K562 (cell line): ENCODE data around the gene SEMA6D. TPM values are rescaled to one million over a fixed set of nuclear protein-coding genes. Genes with fewer than 3 reads are reported as not detected.

ENCODE experiments used
- ATAC-seq: fragments of 200-7000 bp; cut with Tn5 transposase; 3 replicates; pipeline ENCODE4 v1.9.1; 2020; ENCODE audit warnings: moderate library complexity
- BruUV-seq: library from RNA; stranded (reverse); fragments of 400-500 nt; replicated peaks from 2 replicates; lab custom pipeline; 2021; lab: Mats Ljungman, UMichigan
- CTCF ChIA-PET: fragments of 300-600 bp; formaldehyde crosslinking; extraction: SDS; loops from one replicate; lab custom pipeline; 2021; ENCODE audit warnings: low intra/inter-chr PET ratio; lab: Yijun Ruan, JAX
- POLR2A ChIA-PET: fragments of 300-600, 350-650 bp; sonication (Branson Sonifier 250); formaldehyde crosslinking; extraction: SDS; loops from one replicate; lab custom pipeline; 2021; ENCODE audit warnings: antibody characterized with exemption, inconsistent platforms; lab: Yijun Ruan, JAX
- DNase-seq, 4 experiments: peaks; one replicate each; pipeline versions ENCODE4 v3.0.0 to v3.0.0-alpha.2; 2011 to 2018; ENCODE audit warnings: low spot score in 3 of 4, mixed read lengths in 3 of 4; ENCODE audit errors: extremely low read depth in 1 of 4
- FAIRE-seq: peaks from 2 replicates; lab custom pipeline; 2011; peaks lifted over from hg19 to GRCh38; lab: Jason Lieb, UNC
- H2AFZ ChIP-seq: 2 replicates; pipeline ENCODE4 v1.6.0; 2011; ENCODE audit warnings: low read depth, low read length, control low read depth, inconsistent platforms
- H3K27ac ChIP-seq: fragments of 200-600 bp; 3 replicates; pipeline ENCODE4 v1.8.0; 2011; ENCODE audit warnings: low read depth, mild to moderate bottlenecking, control low read depth, inconsistent platforms, low read length, moderate library complexity, mixed read lengths; ENCODE audit errors: extremely low read depth
- H3K27me3 ChIP-seq, 2 experiments: fragments of 300-600 bp in 1 of 2; 2 replicates in 1 of 2; 3 replicates in 1 of 2; pipeline versions ENCODE4 v1.6.0 to v1.8.0; 2011; ENCODE audit warnings: inconsistent platforms in 2 of 2, low read length in 2 of 2, mild to moderate bottlenecking in 1 of 2, mixed read lengths in 1 of 2, moderate library complexity in 1 of 2; ENCODE audit not compliant: control insufficient read depth in 2 of 2, insufficient read depth in 2 of 2
- H3K36me3 ChIP-seq: fragments of 300-600 bp; 3 replicates; pipeline ENCODE4 v1.8.0; 2011; ENCODE audit warnings: mild to moderate bottlenecking, low read length, inconsistent platforms; ENCODE audit not compliant: control insufficient read depth, insufficient read depth
- H3K4me1 ChIP-seq, 2 experiments: fragments of 200-600 bp in 1 of 2; replicated peaks in 1 of 2; 2 replicates in 1 of 2; 3 replicates in 1 of 2; pipeline versions ENCODE4 v1.5.1 to v1.8.0; 2011; ENCODE audit warnings: inconsistent platforms in 2 of 2, low read length in 2 of 2, mild to moderate bottlenecking in 1 of 2, mixed read lengths in 1 of 2, moderate library complexity in 1 of 2; ENCODE audit not compliant: control insufficient read depth in 2 of 2, insufficient read depth in 2 of 2
- H3K4me2 ChIP-seq: 2 replicates; pipeline ENCODE4 v1.6.1; 2011; ENCODE audit warnings: low read length, control low read depth, inconsistent platforms, mixed read lengths; ENCODE audit not compliant: insufficient read depth
- H3K4me3 ChIP-seq: fragments of 200-600 bp; sonication (generic), shearing (Covaris generic); 2 replicates; pipeline ENCODE4 v1.5.1; 2016; ENCODE audit warnings: control low read depth, inconsistent platforms
- H3K79me2 ChIP-seq: fragments of 200-600 bp; 3 replicates; pipeline ENCODE4 v1.8.0; 2011; ENCODE audit warnings: low read length, inconsistent platforms; ENCODE audit not compliant: control insufficient read depth, insufficient read depth
- H3K9ac ChIP-seq, 2 experiments: 2 replicates each; pipeline versions ENCODE4 v1.6.0 to v1.6.1; 2011; ENCODE audit warnings: low read depth in 2 of 2, low read length in 2 of 2, control low read depth in 1 of 2, inconsistent platforms in 1 of 2, mild to moderate bottlenecking in 1 of 2, mixed read lengths in 1 of 2; ENCODE audit not compliant: insufficient read depth in 1 of 2
- H3K9me1 ChIP-seq: one replicate; pipeline ENCODE4 v1.6.0; 2011; ENCODE audit warnings: inconsistent platforms, mild to moderate bottlenecking, low read length, moderate library complexity; ENCODE audit not compliant: control insufficient read depth, insufficient read depth
- H3K9me3 ChIP-seq: replicated peaks from 2 replicates; pipeline ENCODE4 v1.5.1; 2011; ENCODE audit warnings: low read depth, low read length, inconsistent platforms; ENCODE audit not compliant: control insufficient read depth, insufficient read depth
- H4K20me1 ChIP-seq: replicated peaks from 2 replicates; pipeline ENCODE4 v1.6.1; 2011; ENCODE audit warnings: low read length, inconsistent platforms, mixed read lengths; ENCODE audit not compliant: control insufficient read depth, insufficient read depth
- ARHGAP35 ChIP-seq: fragments of 450-650 bp; IDR thresholded peaks from 2 replicates; pipeline ENCODE4 v1.6.1; 2018; ENCODE audit not compliant: partially characterized antibody
- ATF1 ChIP-seq, 2 experiments: fragments of 450-650 bp in 1 of 2; IDR thresholded peaks; 2 replicates each; pipeline ENCODE4 v1.6.1; 2016; ENCODE audit warnings: missing compliant biosample characterization in 1 of 2, missing genetic modification characterization in 1 of 2
- HDGF ChIP-seq: fragments of 450-650 bp; IDR thresholded peaks from 2 replicates; pipeline ENCODE4 v1.6.1; 2016
- PBX2 ChIP-seq, 2 experiments: IDR thresholded peaks in 1 of 2; conservative IDR thresholded peaks in 1 of 2; 2 replicates each; pipeline ENCODE4 v1.6.1; 2016; ENCODE audit warnings: low read depth in 2 of 2, mild to moderate bottlenecking in 1 of 2, missing compliant biosample characterization in 1 of 2, missing genetic modification characterization in 1 of 2, moderate library complexity in 1 of 2
- PHF21A ChIP-seq: fragments of 450-650 bp; IDR thresholded peaks from 2 replicates; pipeline ENCODE4 v1.6.1; 2017; ENCODE audit warnings: low read depth, borderline replicate concordance
- ZNF165 ChIP-seq: fragments of 250-450 bp; sonication (Bioruptor Pico); IDR thresholded peaks from 2 replicates; pipeline ENCODE4 v1.4.0; 2020; ENCODE audit warnings: borderline replicate concordance
- ZNF668 ChIP-seq: fragments of 250-450 bp; sonication (Bioruptor Pico); IDR thresholded peaks from 2 replicates; pipeline ENCODE4 v1.8.0; 2022; ENCODE audit warnings: mild to moderate bottlenecking, inconsistent platforms
- ZNF696 ChIP-seq: fragments of 250-450 bp; sonication (Bioruptor Pico); conservative IDR thresholded peaks from 2 replicates; pipeline ENCODE4 v1.4.0; 2020; ENCODE audit warnings: mild to moderate bottlenecking, moderate library complexity
- ZNF699 ChIP-seq: fragments of 250-450 bp; sonication (Bioruptor Pico); IDR thresholded peaks from 2 replicates; pipeline ENCODE4 v1.8.0; 2021; ENCODE audit warnings: mild to moderate bottlenecking, moderate library complexity; ENCODE audit not compliant: insufficient replicate concordance
- in situ Hi-C: fragments of 300-500 bp; cut with MboI; formaldehyde crosslinking; loops from 4 replicates; pipeline ENCODE4 v1.15.0; 2018; ENCODE audit warnings: inconsistent platforms, mixed read lengths
- intact Hi-C: fragments of 100-400 bp; cut with micrococcal nuclease; formaldehyde crosslinking; loops from 2 replicates; pipeline ENCODE4 v1.14.2; 2022
- polyA plus RNA-seq, 8 experiments: library from polyadenylated mRNA; depleted of rRNA in 4 of 8; stranded (reverse) in 5 of 8; unstranded in 3 of 8; fragments of >200 nt; fragmentation: Nextera tagmentation in 2 of 8; fragmentation: Illumina TruSeq in 1 of 8; extraction: Ambion mirVana in 2 of 8; extraction: Trizol in 1 of 8; gene quantifications; 2 replicates each; pipeline versions ENCODE4 v1.2.1 to v1.2.3, GENCODE V29; 2011 to 2014; ENCODE audit warnings: inconsistent platforms in 1 of 8, missing spikeins in 1 of 8
- total RNA-seq, 7 experiments: library from RNA; depleted of rRNA in 6 of 7; stranded (reverse); fragments of >200 nt in 6 of 7; fragmentation: Illumina TruSeq in 2 of 7; extraction: Trizol in 2 of 7; gene quantifications; 2 replicates each; pipeline versions ENCODE4 v1.2.1 to v1.2.3, GENCODE V29; 2011 to 2021; ENCODE audit warnings: low replicate concordance in 1 of 7
- TF ChIP-seq, protein P1 (sequence below): sonication (generic); formaldehyde crosslinking; IDR thresholded peaks from 2 replicates; pipeline ENCODE4 v1.8.1; 2023; ENCODE audit warnings: mild to moderate bottlenecking, missing genetic modification reagents

SEMA6D gene
- total and polyA plus RNA-seq, 9 of the 15 experiments (the other 6 are each of a cell fraction or from before 2014, with no cell fraction given): not detected

DNA sequence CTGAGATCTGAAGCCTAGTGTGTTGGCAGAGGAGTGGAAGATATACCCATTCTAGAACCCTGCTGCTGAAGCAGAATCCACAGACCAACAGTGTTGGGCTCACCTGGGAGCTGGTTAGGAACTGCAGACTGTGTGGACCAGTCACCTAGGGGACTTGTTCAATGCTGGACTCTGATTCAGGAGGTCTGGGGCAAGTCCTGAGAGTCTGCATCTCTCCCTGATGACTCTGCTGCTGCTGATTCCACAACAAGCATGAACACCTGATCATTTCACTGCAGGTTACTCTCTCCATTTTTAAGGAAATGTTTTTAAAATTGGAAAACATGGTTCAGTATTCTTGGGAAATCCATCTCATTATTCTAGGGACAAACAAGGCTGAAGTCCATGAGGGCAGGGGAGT lies 84.9 kb downstream of the SEMA6D start:
- FAIRE-seq: no peak
- H4K20me1 ChIP-seq: no peaks in the 10 kb centered on the region
- ChIA-PET CTCF (no interaction called here), POLR2A (no interaction called here)
- in situ Hi-C loops: no loop called here
- DNase-seq: no peak
- no peaks in the 10 kb centered on the region for H3K79me2 ChIP-seq
- H3K27me3 ChIP-seq: no peaks in the 10 kb centered on the region
- BruUV-seq: no TSS peak
- H3K9me3 ChIP-seq: no peaks in the 10 kb centered on the region
- H3K27ac ChIP-seq: no peak overlapping the region
- no peaks in the 10 kb centered on the region for H3K9me1 ChIP-seq
- no peaks in the 10 kb centered on the region for H3K4me1 ChIP-seq
- no peaks in the 10 kb centered on the region for H3K36me3 ChIP-seq
- TF ChIP-seq ZNF696 (CRISPR knock-in tag) (no peak), HDGF (no peak), ZNF699 (no peak), ARHGAP35 (no peak), ZNF165 (CRISPR knock-in tag) (no peak), ZNF668 (CRISPR knock-in tag) (no peak), PHF21A (no peak), ATF1 (CRISPR knock-in tag; IDR thresholded peaks at IDR 0.05) (no peak), ATF1 (tag; IDR thresholded peaks at IDR 0.05) (no peak), PBX2 (CRISPR knock-in tag; IDR thresholded peaks at IDR 0.05; ENCODE audit: low read depth) (no peak), PBX2 (tag; conservative IDR thresholded peaks at IDR 0.05; ENCODE audit: low read depth) (no peak)
- TF ChIP-seq, protein P1, sequence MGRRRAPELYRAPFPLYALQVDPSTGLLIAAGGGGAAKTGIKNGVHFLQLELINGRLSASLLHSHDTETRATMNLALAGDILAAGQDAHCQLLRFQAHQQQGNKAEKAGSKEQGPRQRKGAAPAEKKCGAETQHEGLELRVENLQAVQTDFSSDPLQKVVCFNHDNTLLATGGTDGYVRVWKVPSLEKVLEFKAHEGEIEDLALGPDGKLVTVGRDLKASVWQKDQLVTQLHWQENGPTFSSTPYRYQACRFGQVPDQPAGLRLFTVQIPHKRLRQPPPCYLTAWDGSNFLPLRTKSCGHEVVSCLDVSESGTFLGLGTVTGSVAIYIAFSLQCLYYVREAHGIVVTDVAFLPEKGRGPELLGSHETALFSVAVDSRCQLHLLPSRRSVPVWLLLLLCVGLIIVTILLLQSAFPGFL (CRISPR knock-in tag): no peak
- intact Hi-C loops: no loop called here
- no peak overlapping the region for H3K4me3 ChIP-seq
- no peak for ATAC-seq
- no peak overlapping the region for H2AFZ ChIP-seq
- H3K9ac ChIP-seq: no peak overlapping the region
- H3K4me2 ChIP-seq: no peak overlapping the region
